Thymus (tissue), 11 donors: ENCODE measurements around the gene CMC2. TPM values are rescaled to one million over a fixed set of nuclear protein-coding genes. Genes with fewer than 3 reads are reported as not detected.

ENCODE experiments used
- DNase-seq, 9 donors: peaks; one replicate each; pipeline ENCODE4 v3.0.0-alpha.2; 2013; ENCODE audit warnings: low spot score in 9 of 9, low read depth in 6 of 9, missing footprints in 1 of 9
- H3K27ac ChIP-seq, 2 donors: one replicate each; pipeline ENCODE4 v1.5.1; 2013; ENCODE audit warnings: control low read depth in 1 of 2, low read depth in 1 of 2, low read length in 1 of 2, mild to moderate bottlenecking in 1 of 2, moderate library complexity in 1 of 2
- H3K27me3 ChIP-seq, 2 donors: one replicate each; pipeline ENCODE4 v1.5.1; 2013; ENCODE audit warnings: low read length in 1 of 2; ENCODE audit not compliant: control insufficient read depth in 2 of 2, insufficient read depth in 1 of 2
- H3K36me3 ChIP-seq, 2 donors: one replicate each; pipeline ENCODE4 v1.5.1; 2013; ENCODE audit warnings: low read length in 1 of 2, mild to moderate bottlenecking in 1 of 2, moderate library complexity in 1 of 2; ENCODE audit not compliant: control insufficient read depth in 2 of 2, insufficient read depth in 2 of 2
- H3K4me1 ChIP-seq, 2 donors: one replicate each; pipeline ENCODE4 v1.5.1; 2013; ENCODE audit warnings: low read length in 2 of 2; ENCODE audit not compliant: control insufficient read depth in 2 of 2, insufficient read depth in 2 of 2
- H3K4me3 ChIP-seq, 2 donors: one replicate each; pipeline ENCODE4 v1.5.1; 2013; ENCODE audit warnings: low read length in 2 of 2, control low read depth in 1 of 2, mild to moderate bottlenecking in 1 of 2
- H3K9me3 ChIP-seq, 2 donors: one replicate each; pipeline ENCODE4 v1.5.1; 2013; ENCODE audit warnings: low read length in 1 of 2, mild to moderate bottlenecking in 1 of 2; ENCODE audit not compliant: control insufficient read depth in 2 of 2, insufficient read depth in 1 of 2
- WGBS: extraction: QIAGEN DNeasy Blood & Tissue Kit; methylation state at CpG from one replicate; pipeline ENCODE4 v1.1.7; 2013; 5-methylcytosine and 5-hydroxymethylcytosine counted together
- polyA plus RNA-seq: library from polyadenylated mRNA; stranded (reverse); fragments of 200-250 nt; gene quantifications from one replicate; pipeline ENCODE4 v1.2.3, GENCODE V29; 2013
- total RNA-seq: library from RNA; stranded (reverse); fragments of 120-200 nt; gene quantifications from one replicate; pipeline ENCODE4 v1.2.4, GENCODE V29; 2013
- donor health status: healthy.

CMC2 gene
- total and polyA plus RNA-seq, 2 donors: 58.5 to 94.3 TPM

- 49% methylated on average over 2 of the region's 2 CpGs for WGBS
- no peak overlapping the region for H3K27ac ChIP-seq
- H3K9me3 ChIP-seq: no peaks in the 10 kb centered on the region
- DNase-seq: no peak
- no peak overlapping the region for H3K4me3 ChIP-seq
- H3K4me1 ChIP-seq: peaks cover 0 to 3% of the 10 kb centered on the region in 2 donors
- H3K27me3 ChIP-seq: no peaks in the 10 kb centered on the region
- H3K36me3 ChIP-seq: peaks cover 6% of the 10 kb centered on the region in 2 donors
Measured at GRCh38 chr16:80989801-80990200, 16.9 kb downstream of the CMC2 start.

GRCh38 chr16:80988756-80989155, 17.9 kb downstream of the CMC2 start:
- Histone ChIP-seq H3K27me3 (no peaks in the 10 kb centered on the region), H3K4me3 (no peak overlapping the region), H3K4me1 (peaks cover 0 to 3% of the 10 kb centered on the region in 2 donors), H3K9me3 (no peaks in the 10 kb centered on the region), H3K27ac (no peak overlapping the region), H3K36me3 (peaks cover 6% of the 10 kb centered on the region in 2 donors)
- no peak for DNase-seq
- 81% methylated on average over 7 of the region's 7 CpGs for WGBS

GRCh38 chr16:80986557-80986956, 20.1 kb downstream of the CMC2 start:
- H3K4me3 ChIP-seq: no peak overlapping the region
- 61% methylated on average over 2 of the region's 2 CpGs for WGBS

GRCh38 chr16:80985611-80986010, 21.1 kb downstream of the CMC2 start:
- H3K4me1 ChIP-seq: peaks cover 0 to 3% of the 10 kb centered on the region in 2 donors
- H3K9me3 ChIP-seq: no peaks in the 10 kb centered on the region
- no peak overlapping the region for H3K27ac ChIP-seq
- no peaks in the 10 kb centered on the region for H3K27me3 ChIP-seq
- 54% methylated on average over 2 of the region's 2 CpGs for WGBS
- H3K36me3 ChIP-seq: no peaks in the 10 kb centered on the region
- DNase-seq: no peak
- H3K4me3 ChIP-seq: no peak overlapping the region

More at GRCh38 chr16:80986557-80986956, 20.1 kb downstream of the CMC2 start:
- Histone ChIP-seq H3K9me3 (no peaks in the 10 kb centered on the region), H3K27me3 (no peaks in the 10 kb centered on the region), H3K27ac (no peak overlapping the region), H3K4me1 (peaks cover 0 to 3% of the 10 kb centered on the region in 2 donors), H3K36me3 (peaks cover 4 to 6% of the 10 kb centered on the region in 2 donors)
- no peak for DNase-seq

- Histone ChIP-seq H3K4me3 (no peak overlapping the region), H3K27ac (no peak overlapping the region), H3K4me1 (peaks cover 0 to 3% of the 10 kb centered on the region in 2 donors), H3K9me3 (no peaks in the 10 kb centered on the region), H3K27me3 (no peaks in the 10 kb centered on the region), H3K36me3 (peaks cover 4 to 5% of the 10 kb centered on the region in 2 donors)
- 98% methylated on average over 6 of the region's 6 CpGs for WGBS
- no peak for DNase-seq
Measured at GRCh38 chr16:80984124-80984892, 22.4 kb downstream of the CMC2 start.

- no peaks in the 10 kb centered on the region for H3K27me3 ChIP-seq
- 74% methylated on average over 4 of the region's 4 CpGs for WGBS
- H3K4me3 ChIP-seq: no peak overlapping the region
- H3K27ac ChIP-seq: no peak overlapping the region
- peaks cover 4 to 11% of the 10 kb centered on the region in 2 donors for H3K36me3 ChIP-seq
- H3K4me1 ChIP-seq: peaks cover 0 to 3% of the 10 kb centered on the region in 2 donors
- no peak for DNase-seq
- no peaks in the 10 kb centered on the region for H3K9me3 ChIP-seq
Measured at GRCh38 chr16:80982646-80983045, 24.0 kb downstream of the CMC2 start.

GRCh38 chr16:80981103-80981502, 25.6 kb downstream of the CMC2 start:
- Histone ChIP-seq H3K27ac (no peak overlapping the region), H3K4me1 (no peaks in the 10 kb centered on the region), H3K36me3 (peaks cover 6 to 11% of the 10 kb centered on the region in 2 donors), H3K4me3 (no peak overlapping the region), H3K27me3 (no peaks in the 10 kb centered on the region), H3K9me3 (no peaks in the 10 kb centered on the region)
- no peak for DNase-seq

- no peak overlapping the region for H3K27ac ChIP-seq
- no peaks in the 10 kb centered on the region for H3K27me3 ChIP-seq
- 100% methylated on average over 1 of the region's 1 CpG for WGBS
- no peak for DNase-seq
- no peak overlapping the region for H3K4me3 ChIP-seq
- peaks cover 12 to 20% of the 10 kb centered on the region in 2 donors for H3K36me3 ChIP-seq
- no peaks in the 10 kb centered on the region for H3K4me1 ChIP-seq
- H3K9me3 ChIP-seq: no peaks in the 10 kb centered on the region
Measured at GRCh38 chr16:80976946-80977345, 29.7 kb downstream of the CMC2 start.

- peaks cover 10 to 18% of the 10 kb centered on the region in 2 donors for H3K36me3 ChIP-seq
- H3K9me3 ChIP-seq: no peaks in the 10 kb centered on the region
- H3K4me3 ChIP-seq: no peak overlapping the region
- 97% methylated on average over 6 of the region's 6 CpGs for WGBS
- H3K27me3 ChIP-seq: no peaks in the 10 kb centered on the region
- H3K4me1 ChIP-seq: no peaks in the 10 kb centered on the region
- no peak for DNase-seq
- H3K27ac ChIP-seq: no peak overlapping the region
Measured at GRCh38 chr16:80974649-80975376, 31.9 kb downstream of the CMC2 start.
